Measurements from ENCODE around the gene PLG. TPM values are rescaled to one million over a fixed set of nuclear protein-coding genes. Genes with fewer than 3 reads are reported as not detected.
"Not testable (repeated sequence)": the region's sequence is repeated elsewhere in the genome, so short reads cannot be mapped to it uniquely, and the experiment has no call there.

The PLG gene
- total RNA-seq, 1 donor from 2014 or later, result 1.9 TPM

- peak overlapping the region; percentile 73 for H3K27ac Mint-ChIP-seq
Measured at GRCh38 chr6:160766989-160767646, 65.1 kb downstream of the PLG start.

GRCh38 chr6:160767647-160768019 lies 65.6 kb downstream of the PLG start:
- peak overlapping the region; percentile 93 for H3K4me3 Mint-ChIP-seq (ENCODE audit: low read depth)
- DNase-seq (ENCODE audit: low spot score, unreplicated experiment), result no peak
- H3K27me3 Mint-ChIP-seq, result peaks cover 7% of the 10 kb centered on the region
- H3K36me3 Mint-ChIP-seq (ENCODE audit: insufficient read depth), result no peaks in the 10 kb centered on the region
- TF ChIP-seq, protein P1, sequence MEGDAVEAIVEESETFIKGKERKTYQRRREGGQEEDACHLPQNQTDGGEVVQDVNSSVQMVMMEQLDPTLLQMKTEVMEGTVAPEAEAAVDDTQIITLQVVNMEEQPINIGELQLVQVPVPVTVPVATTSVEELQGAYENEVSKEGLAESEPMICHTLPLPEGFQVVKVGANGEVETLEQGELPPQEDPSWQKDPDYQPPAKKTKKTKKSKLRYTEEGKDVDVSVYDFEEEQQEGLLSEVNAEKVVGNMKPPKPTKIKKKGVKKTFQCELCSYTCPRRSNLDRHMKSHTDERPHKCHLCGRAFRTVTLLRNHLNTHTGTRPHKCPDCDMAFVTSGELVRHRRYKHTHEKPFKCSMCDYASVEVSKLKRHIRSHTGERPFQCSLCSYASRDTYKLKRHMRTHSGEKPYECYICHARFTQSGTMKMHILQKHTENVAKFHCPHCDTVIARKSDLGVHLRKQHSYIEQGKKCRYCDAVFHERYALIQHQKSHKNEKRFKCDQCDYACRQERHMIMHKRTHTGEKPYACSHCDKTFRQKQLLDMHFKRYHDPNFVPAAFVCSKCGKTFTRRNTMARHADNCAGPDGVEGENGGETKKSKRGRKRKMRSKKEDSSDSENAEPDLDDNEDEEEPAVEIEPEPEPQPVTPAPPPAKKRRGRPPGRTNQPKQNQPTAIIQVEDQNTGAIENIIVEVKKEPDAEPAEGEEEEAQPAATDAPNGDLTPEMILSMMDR (IDR thresholded peaks at IDR 0.05; ENCODE audit: unreplicated experiment), result no peak
- peaks cover 2% of the 10 kb centered on the region for H3K9me3 Mint-ChIP-seq (ENCODE audit: low read depth)
- H3K27ac Mint-ChIP-seq, result no peak overlapping the region
- H3K4me1 Mint-ChIP-seq (ENCODE audit: low read depth), result peaks cover 2% of the 10 kb centered on the region

More at GRCh38 chr6:160766989-160767646, 65.1 kb downstream of the PLG start:
- Mint-ChIP-seq H3K9me3 (ENCODE audit: low read depth) (peaks cover 7% of the 10 kb centered on the region), H3K27me3 (peaks cover 7% of the 10 kb centered on the region), H3K36me3 (ENCODE audit: insufficient read depth) (peaks cover 2% of the 10 kb centered on the region), H3K4me1 (ENCODE audit: low read depth) (peaks cover 2% of the 10 kb centered on the region), H3K4me3 (ENCODE audit: low read depth) (peak overlapping the region; percentile 93)
- TF ChIP-seq, protein P1 (IDR thresholded peaks at IDR 0.05; ENCODE audit: unreplicated experiment), result peak; percentile 93
- peak; percentile 79 for DNase-seq (ENCODE audit: low spot score, unreplicated experiment)

GRCh38 chr6:160768101-160768500 lies 66.1 kb downstream of the PLG start:
- Mint-ChIP-seq H3K27ac (no peak overlapping the region), H3K27me3 (peaks cover 7% of the 10 kb centered on the region), H3K4me3 (ENCODE audit: low read depth) (peak overlapping the region; percentile 93), H3K36me3 (ENCODE audit: insufficient read depth) (no peaks in the 10 kb centered on the region), H3K9me3 (ENCODE audit: low read depth) (no peaks in the 10 kb centered on the region), H3K4me1 (ENCODE audit: low read depth) (peaks cover 2% of the 10 kb centered on the region)
- TF ChIP-seq, protein P1 (IDR thresholded peaks at IDR 0.05; ENCODE audit: unreplicated experiment), result no peak
- DNase-seq (ENCODE audit: low spot score, unreplicated experiment), result no peak

- no peaks in the 10 kb centered on the region for H3K36me3 Mint-ChIP-seq (ENCODE audit: insufficient read depth)
- TF ChIP-seq, protein P1 (IDR thresholded peaks at IDR 0.05; ENCODE audit: unreplicated experiment), result no peak
- no peaks in the 10 kb centered on the region for H3K9me3 Mint-ChIP-seq (ENCODE audit: low read depth)
- no peak for DNase-seq (ENCODE audit: low spot score, unreplicated experiment)
- no peak overlapping the region for H3K27ac Mint-ChIP-seq
- H3K27me3 Mint-ChIP-seq, result no peaks in the 10 kb centered on the region
- H3K4me1 Mint-ChIP-seq (ENCODE audit: low read depth), result peaks cover 2% of the 10 kb centered on the region
- H3K4me3 Mint-ChIP-seq (ENCODE audit: low read depth), result no peak overlapping the region
Measured at GRCh38 chr6:160774399-160774798, 72.4 kb downstream of the PLG start.

DNA sequence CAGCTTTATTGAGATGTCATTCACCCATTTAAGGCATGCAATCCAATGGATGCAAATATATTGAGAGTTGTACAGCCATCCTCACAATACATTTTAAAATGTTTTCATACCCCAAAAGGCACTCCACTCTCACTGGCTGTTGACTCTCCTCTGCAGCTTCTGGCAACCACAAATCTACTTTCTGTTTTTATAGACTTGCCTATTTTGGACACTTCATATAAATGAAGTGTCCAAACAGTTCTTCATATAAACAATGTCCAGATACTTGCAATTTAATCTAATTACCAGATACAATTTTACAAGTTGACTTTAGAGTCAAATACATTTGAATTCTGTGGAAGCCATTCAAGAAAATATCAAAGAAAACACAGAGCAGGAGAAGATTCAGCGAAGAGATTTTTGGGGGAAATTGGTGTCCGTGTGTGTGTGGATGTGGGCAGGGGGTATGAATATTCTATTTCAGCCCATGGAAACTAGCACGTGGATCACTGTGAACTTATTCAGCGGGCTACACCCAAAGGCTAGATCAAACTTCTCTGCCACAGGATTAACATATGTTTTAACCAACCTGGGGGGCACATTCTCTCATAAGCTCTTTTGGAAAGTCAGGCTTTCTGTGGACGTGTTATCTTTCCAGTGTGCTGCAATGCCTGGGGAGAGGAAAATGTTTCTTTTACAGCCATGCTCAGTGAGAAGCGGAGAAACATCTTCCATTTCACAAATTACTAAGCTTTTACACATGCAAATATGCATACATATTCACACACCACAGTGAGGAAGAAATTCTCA lies 73.9 kb downstream of the PLG start:
- no peak for DNase-seq (ENCODE audit: low spot score, unreplicated experiment)
- H3K4me3 Mint-ChIP-seq (ENCODE audit: low read depth), result no peak overlapping the region

DNA sequence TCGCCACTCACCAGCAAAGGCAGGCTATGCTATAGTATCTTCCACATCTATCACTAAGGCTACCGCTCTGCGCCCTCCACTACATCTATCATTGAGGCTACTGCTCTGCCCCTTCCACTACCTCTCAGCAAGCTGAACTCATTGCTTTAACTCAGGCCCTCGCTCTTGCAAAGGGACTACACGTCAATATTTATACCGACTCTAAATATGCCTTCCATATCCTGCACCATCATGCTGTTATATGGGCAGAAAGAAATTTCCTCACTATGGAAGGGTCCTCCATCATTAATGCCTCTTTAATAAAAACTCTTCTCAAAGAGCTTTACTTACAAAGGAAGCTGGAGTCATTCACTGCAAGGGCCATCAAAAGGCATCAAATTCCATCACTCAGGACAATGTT lies 77.1 kb downstream of the PLG start:
- not testable (repeated sequence) for H3K9me3 Mint-ChIP-seq (ENCODE audit: low read depth); H3K27me3 Mint-ChIP-seq; H3K4me3 Mint-ChIP-seq (ENCODE audit: low read depth); H3K27ac Mint-ChIP-seq; H3K4me1 Mint-ChIP-seq (ENCODE audit: low read depth); H3K36me3 Mint-ChIP-seq (ENCODE audit: insufficient read depth); DNase-seq (ENCODE audit: low spot score, unreplicated experiment)

More for the DNA sequence above, 73.9 kb downstream of the PLG start:
- no peak overlapping the region for H3K27ac Mint-ChIP-seq
- H3K27me3 Mint-ChIP-seq, result no peaks in the 10 kb centered on the region
- H3K36me3 Mint-ChIP-seq (ENCODE audit: insufficient read depth), result no peaks in the 10 kb centered on the region
- TF ChIP-seq, protein P1 (IDR thresholded peaks at IDR 0.05; ENCODE audit: unreplicated experiment), result no peak
- H3K4me1 Mint-ChIP-seq (ENCODE audit: low read depth), result peaks cover 2% of the 10 kb centered on the region
- H3K9me3 Mint-ChIP-seq (ENCODE audit: low read depth), result peaks cover 7% of the 10 kb centered on the region

- DNase-seq (ENCODE audit: low spot score, unreplicated experiment); H3K4me3 Mint-ChIP-seq (ENCODE audit: low read depth); H3K4me1 Mint-ChIP-seq (ENCODE audit: low read depth); H3K36me3 Mint-ChIP-seq (ENCODE audit: insufficient read depth); H3K27me3 Mint-ChIP-seq; H3K27ac Mint-ChIP-seq; H3K9me3 Mint-ChIP-seq (ENCODE audit: low read depth): not testable (repeated sequence)
Measured at GRCh38 chr6:160780656-160781055, 78.6 kb downstream of the PLG start.

All from progenitor cell of endocrine pancreas (in vitro differentiated cells).